PC-9 (cell line): ENCODE measurements around the gene ATP7A.

Experiments
- EZH2 ChIP-seq: fragments of 200-600 bp; sonication (generic); IDR thresholded peaks from 2 replicates; pipeline ENCODE4 v1.8.0; 2017; ENCODE audit warnings: antibody characterized with exemption, low read depth
- TF ChIP-seq, protein P1 (sequence below): fragments of 200-600 bp; sonication (generic); conservative IDR thresholded peaks from 2 replicates; pipeline ENCODE4 v1.6.1; 2017; ENCODE audit warnings: mixed run types, antibody characterized with exemption, mild to moderate bottlenecking, moderate library complexity

DNA sequence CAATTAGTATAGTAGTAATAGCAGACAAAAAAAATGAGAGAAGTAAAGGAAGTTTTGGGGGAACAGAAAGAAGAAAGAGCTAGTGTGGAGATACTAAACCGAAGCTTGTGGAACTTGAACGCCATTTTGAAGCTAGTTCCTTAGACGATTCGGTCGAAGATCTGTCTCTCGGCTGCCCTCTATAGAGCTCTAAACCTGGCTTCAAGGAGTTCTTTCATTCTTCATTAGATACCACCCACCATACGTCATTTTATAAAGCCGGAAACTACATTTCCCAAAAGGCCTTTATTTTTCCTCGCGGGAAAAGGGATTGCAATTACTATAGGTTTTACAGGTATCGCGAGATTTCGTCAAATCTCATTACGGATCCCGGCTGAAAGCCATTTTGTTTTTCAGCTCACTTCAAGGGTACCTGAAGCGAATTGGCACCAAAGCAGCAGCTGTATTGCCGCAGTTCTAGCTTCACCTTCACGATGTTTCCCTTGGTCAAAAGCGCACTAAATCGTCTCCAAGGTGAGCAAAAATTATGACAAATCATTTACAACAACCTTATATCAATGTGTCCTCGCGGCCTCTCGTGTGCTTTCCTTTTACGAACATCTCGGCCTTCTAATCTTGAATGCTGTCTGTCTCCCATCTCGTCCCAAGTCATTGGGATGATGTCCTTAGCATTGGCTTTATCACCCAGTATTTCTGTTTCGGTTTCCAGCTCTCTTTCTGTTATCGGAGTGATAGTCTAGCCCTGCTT lies 11.2 kb upstream of the ATP7A start, which contains the start of gene COX7B:
- no peak for TF ChIP-seq EZH2
- TF ChIP-seq, protein P1, sequence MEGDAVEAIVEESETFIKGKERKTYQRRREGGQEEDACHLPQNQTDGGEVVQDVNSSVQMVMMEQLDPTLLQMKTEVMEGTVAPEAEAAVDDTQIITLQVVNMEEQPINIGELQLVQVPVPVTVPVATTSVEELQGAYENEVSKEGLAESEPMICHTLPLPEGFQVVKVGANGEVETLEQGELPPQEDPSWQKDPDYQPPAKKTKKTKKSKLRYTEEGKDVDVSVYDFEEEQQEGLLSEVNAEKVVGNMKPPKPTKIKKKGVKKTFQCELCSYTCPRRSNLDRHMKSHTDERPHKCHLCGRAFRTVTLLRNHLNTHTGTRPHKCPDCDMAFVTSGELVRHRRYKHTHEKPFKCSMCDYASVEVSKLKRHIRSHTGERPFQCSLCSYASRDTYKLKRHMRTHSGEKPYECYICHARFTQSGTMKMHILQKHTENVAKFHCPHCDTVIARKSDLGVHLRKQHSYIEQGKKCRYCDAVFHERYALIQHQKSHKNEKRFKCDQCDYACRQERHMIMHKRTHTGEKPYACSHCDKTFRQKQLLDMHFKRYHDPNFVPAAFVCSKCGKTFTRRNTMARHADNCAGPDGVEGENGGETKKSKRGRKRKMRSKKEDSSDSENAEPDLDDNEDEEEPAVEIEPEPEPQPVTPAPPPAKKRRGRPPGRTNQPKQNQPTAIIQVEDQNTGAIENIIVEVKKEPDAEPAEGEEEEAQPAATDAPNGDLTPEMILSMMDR = no peak; the same call in 1 of the 2 replicates
